RWPE1 (cell line): ENCODE measurements around the gene DNAH5.

Experiments
- CTCF ChIA-PET: fragments of 350-600 bp; sonication (Branson Sonifier 250); formaldehyde crosslinking; extraction: SDS; loops from one replicate; lab custom pipeline; 2021; lab: Yijun Ruan, JAX
- POLR2A ChIA-PET: fragments of 400-600 bp; formaldehyde crosslinking; extraction: SDS; loops from one replicate; lab custom pipeline; 2020; ENCODE audit warnings: antibody characterized with exemption; ENCODE audit not compliant: low non-redundant PET; lab: Yijun Ruan, JAX
- DNase-seq: peaks from one replicate; pipeline ENCODE4 v3.0.0; 2012; ENCODE audit warnings: low spot score
- H3K27ac ChIP-seq: fragments of 450-650 bp; 2 replicates; pipeline ENCODE4 v1.5.1; 2017
- TF ChIP-seq, protein P1 (sequence below): fragments of 450-650 bp; conservative IDR thresholded peaks from 2 replicates; pipeline ENCODE4 v1.5.1; 2017; ENCODE audit warnings: low read depth, mild to moderate bottlenecking

The DNAH5 gene

DNA sequence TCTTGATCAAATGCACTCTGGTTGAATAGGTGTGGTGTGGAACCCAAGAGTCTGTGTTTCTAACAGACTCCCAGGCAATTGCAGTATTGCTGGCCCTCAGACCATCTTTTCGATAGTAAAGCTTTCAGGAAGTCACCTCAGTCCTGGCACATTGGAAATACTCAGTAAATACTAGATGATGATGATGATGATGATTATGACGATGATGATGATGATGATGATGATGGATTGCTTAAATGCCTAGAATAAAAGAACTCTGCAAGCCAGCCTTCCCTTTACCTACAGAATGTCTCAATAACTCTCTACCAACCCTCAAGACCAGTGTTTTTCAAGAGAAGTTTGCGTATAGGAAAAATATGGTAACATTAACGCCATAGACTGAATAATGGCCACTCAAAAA, 268.0 kb downstream of the DNAH5 start:
- ChIA-PET POLR2A (no interaction called here), CTCF (no interaction called here)
- DNase-seq, result no peak
- TF ChIP-seq, protein P1, sequence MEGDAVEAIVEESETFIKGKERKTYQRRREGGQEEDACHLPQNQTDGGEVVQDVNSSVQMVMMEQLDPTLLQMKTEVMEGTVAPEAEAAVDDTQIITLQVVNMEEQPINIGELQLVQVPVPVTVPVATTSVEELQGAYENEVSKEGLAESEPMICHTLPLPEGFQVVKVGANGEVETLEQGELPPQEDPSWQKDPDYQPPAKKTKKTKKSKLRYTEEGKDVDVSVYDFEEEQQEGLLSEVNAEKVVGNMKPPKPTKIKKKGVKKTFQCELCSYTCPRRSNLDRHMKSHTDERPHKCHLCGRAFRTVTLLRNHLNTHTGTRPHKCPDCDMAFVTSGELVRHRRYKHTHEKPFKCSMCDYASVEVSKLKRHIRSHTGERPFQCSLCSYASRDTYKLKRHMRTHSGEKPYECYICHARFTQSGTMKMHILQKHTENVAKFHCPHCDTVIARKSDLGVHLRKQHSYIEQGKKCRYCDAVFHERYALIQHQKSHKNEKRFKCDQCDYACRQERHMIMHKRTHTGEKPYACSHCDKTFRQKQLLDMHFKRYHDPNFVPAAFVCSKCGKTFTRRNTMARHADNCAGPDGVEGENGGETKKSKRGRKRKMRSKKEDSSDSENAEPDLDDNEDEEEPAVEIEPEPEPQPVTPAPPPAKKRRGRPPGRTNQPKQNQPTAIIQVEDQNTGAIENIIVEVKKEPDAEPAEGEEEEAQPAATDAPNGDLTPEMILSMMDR, result no peak
- H3K27ac ChIP-seq, result no peak overlapping the region

DNA sequence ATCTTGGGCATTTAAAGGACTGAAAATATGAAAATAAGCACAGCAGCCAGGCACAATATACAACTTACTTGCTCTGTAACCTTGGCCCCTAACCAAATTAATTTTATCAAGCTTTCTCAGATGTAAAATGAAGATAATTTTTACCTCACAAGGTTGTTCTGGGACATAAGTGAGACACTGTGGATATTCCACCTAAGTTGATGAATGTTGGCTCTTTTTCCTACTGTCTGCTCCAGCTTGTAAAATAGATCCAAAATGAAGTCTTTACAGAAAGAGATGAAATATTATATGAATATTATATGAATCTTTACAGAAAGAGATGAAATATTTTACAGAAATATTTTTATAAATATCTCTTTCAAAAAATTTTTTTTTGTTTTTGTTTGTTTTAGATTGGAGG, 270.1 kb downstream of the DNAH5 start:
- POLR2A ChIA-PET, result no interaction called here
- CTCF ChIA-PET, result no interaction called here
- no peak for DNase-seq
- TF ChIP-seq, protein P1, result no peak
- H3K27ac ChIP-seq, result no peak overlapping the region

DNA sequence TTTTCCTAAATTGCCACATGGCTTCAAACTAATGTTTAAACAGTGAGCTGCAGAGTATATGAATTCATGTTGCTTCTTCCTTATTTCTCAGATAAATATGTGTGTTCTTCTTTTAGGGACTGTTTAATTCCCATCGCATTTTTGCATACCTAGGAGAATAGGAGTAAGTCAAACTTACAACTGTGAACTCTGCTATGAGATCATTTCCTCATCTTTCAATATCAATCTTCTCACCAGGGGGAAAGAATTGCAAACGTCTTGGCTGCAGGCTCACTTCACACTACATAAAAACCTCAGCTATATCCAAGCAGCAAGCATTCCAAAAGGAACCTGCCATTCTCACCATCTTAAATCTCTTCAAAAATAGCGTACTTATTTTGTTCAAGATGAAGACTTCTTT, 271.0 kb downstream of the DNAH5 start:
- TF ChIP-seq, protein P1, result no peak
- ChIA-PET POLR2A (no interaction called here), CTCF (no interaction called here)
- H3K27ac ChIP-seq, result no peak overlapping the region
- no peak for DNase-seq

DNA sequence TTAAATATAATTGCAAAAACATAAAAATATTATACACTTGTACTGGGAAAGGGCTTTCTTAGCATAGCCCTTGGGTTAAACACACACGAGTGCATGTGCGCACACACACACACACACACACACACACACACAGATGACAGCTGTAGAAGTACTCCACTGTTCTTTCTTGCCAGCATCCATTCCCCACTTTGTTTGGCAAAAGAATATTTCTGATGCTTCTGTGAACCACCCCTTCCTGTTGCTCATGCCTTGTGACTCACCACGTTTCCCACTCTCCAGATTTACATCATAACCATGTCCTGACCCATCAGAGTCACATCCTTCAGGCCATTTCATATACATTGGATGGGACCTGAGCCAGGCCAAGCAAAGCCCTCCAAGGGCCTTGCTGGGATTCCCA, 280.1 kb downstream of the DNAH5 start:
- TF ChIP-seq, protein P1, result no peak
- POLR2A ChIA-PET, result no interaction called here
- CTCF ChIA-PET, result no interaction called here
- H3K27ac ChIP-seq, result peak overlapping the region; percentile 16; the same call in 1 of the 2 replicates
- peak; percentile 90 for DNase-seq

DNA sequence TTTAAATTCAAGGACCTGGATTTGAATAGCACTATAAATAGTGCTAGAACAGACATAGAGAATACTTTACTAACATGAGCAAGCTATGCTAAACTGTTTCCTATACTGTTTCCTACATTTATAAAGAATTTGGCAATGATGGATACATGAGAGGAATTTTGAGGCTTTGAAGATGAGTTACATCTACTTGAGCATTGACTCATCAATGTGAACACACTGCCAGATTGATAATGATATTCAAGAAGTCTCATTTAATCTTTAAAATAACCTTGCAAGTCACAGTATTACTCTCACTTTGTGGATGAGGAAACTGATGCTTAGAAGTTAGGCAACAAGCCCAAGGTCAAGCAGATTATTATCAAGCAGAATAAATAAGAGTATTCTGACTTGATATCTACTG, 281.9 kb downstream of the DNAH5 start:
- DNase-seq, result no peak
- TF ChIP-seq, protein P1, result no peak
- ChIA-PET POLR2A (no interaction called here), CTCF (no interaction called here)
- H3K27ac ChIP-seq, result no peak overlapping the region

DNA sequence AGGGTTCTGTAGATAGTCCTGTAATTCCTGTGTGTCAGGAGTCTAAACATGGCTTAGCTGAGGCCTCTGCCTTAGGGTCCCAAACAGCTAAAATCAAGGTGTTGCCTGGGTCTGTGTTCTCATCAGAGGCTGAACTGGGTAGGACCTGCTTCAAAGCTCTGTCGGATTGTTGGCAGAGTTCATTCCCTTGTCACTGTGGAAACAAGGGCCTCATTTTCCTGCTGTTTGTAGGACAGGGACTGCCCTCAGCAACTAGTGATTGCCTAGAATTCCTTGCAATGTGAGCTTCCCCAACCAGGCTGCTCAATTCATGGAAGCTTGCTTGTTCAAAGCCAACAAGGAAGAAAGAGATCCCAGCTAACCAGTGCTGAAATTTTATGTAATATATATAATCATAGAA, 283.2 kb downstream of the DNAH5 start:
- POLR2A ChIA-PET, result no interaction called here
- CTCF ChIA-PET, result interaction anchor here (0.5 kb wide), 1 partner anchor 1042 kb away, joined by 7 read pairs; no protein-coding TSS in a partner anchor
- TF ChIP-seq, protein P1, result no peak
- no peak overlapping the region for H3K27ac ChIP-seq
- no peak for DNase-seq
